MM.1S (cell line): ENCODE data around the gene DHRS2.

Experiments
- DNase-seq: peaks from one replicate; pipeline ENCODE4 v3.0.0-alpha.2; 2015
- H2AFZ ChIP-seq: fragments of 300-600 bp; sonication (generic); 2 replicates; pipeline ENCODE4 v1.6.0; 2016; ENCODE audit warnings: antibody characterized with exemption, low read length
- H3F3A ChIP-seq: fragments of 300-600 bp; sonication (generic); 2 replicates; pipeline ENCODE4 v1.6.1; 2016; ENCODE audit warnings: mild to moderate bottlenecking, antibody characterized with exemption, low read length, moderate library complexity, mixed read lengths; ENCODE audit not compliant: insufficient read depth
- H3K27ac ChIP-seq: fragments of 300-600 bp; sonication (generic); 2 replicates; pipeline ENCODE4 v1.5.1; 2016; ENCODE audit warnings: mild to moderate bottlenecking, low read length
- H3K27me3 ChIP-seq: fragments of 300-600 bp; sonication (generic); replicated peaks from 2 replicates; pipeline ENCODE4 v1.6.0; 2016; ENCODE audit warnings: low read length; ENCODE audit not compliant: insufficient read depth
- H3K36me3 ChIP-seq: fragments of 300-600 bp; sonication (generic); replicated peaks from 2 replicates; pipeline ENCODE4 v1.6.1; 2016; ENCODE audit warnings: mild to moderate bottlenecking, low read length, mixed read lengths; ENCODE audit not compliant: insufficient read depth
- H3K4me1 ChIP-seq: fragments of 300-600 bp; sonication (generic); 2 replicates; pipeline ENCODE4 v1.6.1; 2016; ENCODE audit warnings: low read length, mixed read lengths
- H3K4me2 ChIP-seq: fragments of 300-600 bp; sonication (generic); 2 replicates; pipeline ENCODE4 v1.6.0; 2016; ENCODE audit warnings: low read depth, low read length
- H3K4me3 ChIP-seq: fragments of 300-600 bp; sonication (generic); 2 replicates; pipeline ENCODE4 v1.5.1; 2016; ENCODE audit warnings: low read length, mixed read lengths
- H3K79me2 ChIP-seq: fragments of 300-600 bp; sonication (generic); 2 replicates; pipeline ENCODE4 v1.6.1; 2016; ENCODE audit warnings: mixed run types, low read length, mixed read lengths
- H3K9ac ChIP-seq: fragments of 300-600 bp; sonication (generic); 2 replicates; pipeline ENCODE4 v1.6.1; 2016; ENCODE audit warnings: low read length, mixed read lengths
- H3K9me2 ChIP-seq: fragments of 300-600 bp; sonication (generic); replicated peaks from 2 replicates; pipeline ENCODE4 v1.6.1; 2016; ENCODE audit warnings: mild to moderate bottlenecking, low read length, mixed read lengths; ENCODE audit not compliant: insufficient read depth
- H3K9me3 ChIP-seq: fragments of 300-600 bp; sonication (generic); replicated peaks from 2 replicates; pipeline ENCODE4 v1.6.1; 2016; ENCODE audit warnings: mild to moderate bottlenecking, low read length, mixed read lengths; ENCODE audit not compliant: insufficient read depth
- H4K20me1 ChIP-seq: fragments of 300-600 bp; sonication (generic); 2 replicates; pipeline ENCODE4 v1.6.1; 2016; ENCODE audit warnings: mild to moderate bottlenecking, low read length, moderate library complexity, mixed read lengths; ENCODE audit not compliant: insufficient read depth
- CTCF ChIP-seq: fragments of 300-600 bp; sonication (generic); IDR thresholded peaks from 2 replicates; pipeline ENCODE4 v1.5.1; 2016; ENCODE audit warnings: antibody characterized with exemption, low read length, mixed read lengths
- EZH2 ChIP-seq: fragments of 300-600 bp; sonication (generic); optimal IDR thresholded peaks from 2 replicates; pipeline ENCODE3; 2017; ENCODE audit warnings: low read depth, mild to moderate bottlenecking, antibody characterized with exemption, low read length, mixed read lengths
- EZH2phosphoT487 ChIP-seq: fragments of 300-600 bp; sonication (generic); IDR thresholded peaks from 2 replicates; pipeline ENCODE4 v1.6.1; 2018; ENCODE audit warnings: antibody characterized with exemption, low read length

Gene DHRS2

GRCh38 chr14:23612802-23613201 is 23.4 kb upstream of the DHRS2 start:
- no peaks in the 10 kb centered on the region for H3K36me3 ChIP-seq
- no peaks in the 10 kb centered on the region for H4K20me1 ChIP-seq
- no peaks in the 10 kb centered on the region for H3K9me2 ChIP-seq
- H3K4me2 ChIP-seq, result no peak overlapping the region
- no peak overlapping the region for H3K27ac ChIP-seq
- no peaks in the 10 kb centered on the region for H3K27me3 ChIP-seq
- H3K9ac ChIP-seq, result no peak overlapping the region
- H3F3A ChIP-seq, result no peaks in the 10 kb centered on the region
- no peaks in the 10 kb centered on the region for H3K9me3 ChIP-seq
- TF ChIP-seq CTCF (no peak), EZH2 (no peak)
- DNase-seq, result no peak
- no peaks in the 10 kb centered on the region for H3K79me2 ChIP-seq
- no peak overlapping the region for H2AFZ ChIP-seq
- no peak overlapping the region for H3K4me3 ChIP-seq
- no peaks in the 10 kb centered on the region for H3K4me1 ChIP-seq

GRCh38 chr14:23613242-23614070 is 22.7 kb upstream of the DHRS2 start:
- Histone ChIP-seq H3K27ac (no peak overlapping the region), H3K4me2 (no peak overlapping the region), H3K27me3 (no peaks in the 10 kb centered on the region), H3K9me3 (no peaks in the 10 kb centered on the region), H4K20me1 (no peaks in the 10 kb centered on the region), H3K9me2 (no peaks in the 10 kb centered on the region), H3K36me3 (no peaks in the 10 kb centered on the region), H3K9ac (no peak overlapping the region), H3K79me2 (no peaks in the 10 kb centered on the region), H3K4me3 (no peak overlapping the region), H3K4me1 (no peaks in the 10 kb centered on the region), H3F3A (no peaks in the 10 kb centered on the region), H2AFZ (no peak overlapping the region)
- no peak for DNase-seq
- TF ChIP-seq EZH2phosphoT487 (no peak), EZH2 (no peak), CTCF (no peak)

GRCh38 chr14:23614395-23614828 is 21.8 kb upstream of the DHRS2 start:
- H3K4me1 ChIP-seq, result no peaks in the 10 kb centered on the region
- H3K9me2 ChIP-seq, result no peaks in the 10 kb centered on the region
- no peak overlapping the region for H3K4me2 ChIP-seq
- DNase-seq, result no peak
- TF ChIP-seq CTCF (no peak), EZH2 (no peak), EZH2phosphoT487 (no peak)
- no peaks in the 10 kb centered on the region for H3K9me3 ChIP-seq
- H3K9ac ChIP-seq, result no peak overlapping the region
- H3K79me2 ChIP-seq, result no peaks in the 10 kb centered on the region
- H3K4me3 ChIP-seq, result no peak overlapping the region
- no peak overlapping the region for H3K27ac ChIP-seq
- no peaks in the 10 kb centered on the region for H3K36me3 ChIP-seq
- H3K27me3 ChIP-seq, result no peaks in the 10 kb centered on the region
- no peaks in the 10 kb centered on the region for H4K20me1 ChIP-seq
- H3F3A ChIP-seq, result no peaks in the 10 kb centered on the region
- H2AFZ ChIP-seq, result no peak overlapping the region
